ENCODE measurements around the gene TMEM72.
A peak's percentile ranks its signal among the peaks of the same experiment; 100 is the strongest.
"Not testable (repeated sequence)": the region's sequence is repeated elsewhere in the genome, so short reads cannot be mapped to it uniquely, and the experiment has no call there.

Gene TMEM72

GRCh38 chr10:44911081-44911540 lies at the start of gene TMEM72:
Gene TMEM72 (plus strand): TSS chr10:44911337. CDS start chr10:44911513, 176 bp downstream.
- DNase-seq = no peak
- in situ Hi-C loops (cut with MboI; ENCODE audit: low pct_unique_long_range_greater_than_20kb, low sequenced_read_pairs) = no loop called here

- in situ Hi-C loops (cut with MboI; ENCODE audit: low pct_unique_long_range_greater_than_20kb, low sequenced_read_pairs) = loop anchor here (25.0 kb wide), 2 partner anchors 475 to 1200 kb away; partner anchors contain the start of gene CXCL12
- no peak for DNase-seq
These were observed 49.0 kb upstream of the TMEM72 start for GRCh38 chr10:44862006-44862751.

GRCh38 chr10:44862924-44863323 lies 48.2 kb upstream of the TMEM72 start:
- DNase-seq = no peak
- in situ Hi-C loops (cut with MboI; ENCODE audit: low pct_unique_long_range_greater_than_20kb, low sequenced_read_pairs) = loop anchor here (25.0 kb wide), 2 partner anchors 476 to 1201 kb away; partner anchors contain the start of gene CXCL12

GRCh38 chr10:44863344-44864047 lies 47.6 kb upstream of the TMEM72 start:
- in situ Hi-C loops (cut with MboI; ENCODE audit: low pct_unique_long_range_greater_than_20kb, low sequenced_read_pairs) = loop anchor here (25.0 kb wide), 2 partner anchors 476 to 1201 kb away; partner anchors contain the start of gene CXCL12
- no peak for DNase-seq

GRCh38 chr10:44864051-44864450 lies 47.1 kb upstream of the TMEM72 start:
- in situ Hi-C loops (cut with MboI; ENCODE audit: low pct_unique_long_range_greater_than_20kb, low sequenced_read_pairs) = loop anchor here (25.0 kb wide), 2 partner anchors 477 to 1202 kb away; partner anchors contain the start of gene CXCL12
- peak; percentile 7 for DNase-seq

- peak; percentile 88 for DNase-seq
- in situ Hi-C loops (cut with MboI; ENCODE audit: low pct_unique_long_range_greater_than_20kb, low sequenced_read_pairs) = loop anchor here (25.0 kb wide), 2 partner anchors 477 to 1202 kb away; partner anchors contain the start of gene CXCL12
These were observed 46.4 kb upstream of the TMEM72 start for GRCh38 chr10:44864637-44865288.

- no peak for DNase-seq
- in situ Hi-C loops (cut with MboI; ENCODE audit: low pct_unique_long_range_greater_than_20kb, low sequenced_read_pairs) = loop anchor here (25.0 kb wide), 2 partner anchors 478 to 1203 kb away; partner anchors contain the start of gene CXCL12
These were observed 45.9 kb upstream of the TMEM72 start for GRCh38 chr10:44865289-44865671.

- in situ Hi-C loops (cut with MboI; ENCODE audit: low pct_unique_long_range_greater_than_20kb, low sequenced_read_pairs) = loop anchor here (25.0 kb wide), 2 partner anchors 479 to 1204 kb away; partner anchors contain the start of gene CXCL12
- not testable (repeated sequence) for DNase-seq
These were observed 44.8 kb upstream of the TMEM72 start for GRCh38 chr10:44866367-44866766.

GRCh38 chr10:44870031-44870430 lies 41.1 kb upstream of the TMEM72 start:
- in situ Hi-C loops (cut with MboI; ENCODE audit: low pct_unique_long_range_greater_than_20kb, low sequenced_read_pairs) = loop anchor here (25.0 kb wide), 2 partner anchors 483 to 1208 kb away; partner anchors contain the start of gene CXCL12
- no peak for DNase-seq

GRCh38 chr10:44873160-44873559 lies 38.0 kb upstream of the TMEM72 start:
- no peak for DNase-seq
- in situ Hi-C loops (cut with MboI; ENCODE audit: low pct_unique_long_range_greater_than_20kb, low sequenced_read_pairs) = loop anchor here (25.0 kb wide), 2 partner anchors 486 to 1211 kb away; partner anchors contain the start of gene CXCL12

GRCh38 chr10:44874166-44874565 lies 37.0 kb upstream of the TMEM72 start:
- in situ Hi-C loops (cut with MboI; ENCODE audit: low pct_unique_long_range_greater_than_20kb, low sequenced_read_pairs) = loop anchor here (25.0 kb wide), 2 partner anchors 487 to 1212 kb away; partner anchors contain the start of gene CXCL12
- no peak for DNase-seq

- DNase-seq = no peak
- in situ Hi-C loops (cut with MboI; ENCODE audit: low pct_unique_long_range_greater_than_20kb, low sequenced_read_pairs) = no loop called here
These were observed 32.2 kb upstream of the TMEM72 start for GRCh38 chr10:44878706-44879530.

- no peak for DNase-seq
- in situ Hi-C loops (cut with MboI; ENCODE audit: low pct_unique_long_range_greater_than_20kb, low sequenced_read_pairs) = no loop called here
These were observed 31.6 kb upstream of the TMEM72 start for GRCh38 chr10:44879531-44879899.

GRCh38 chr10:44880090-44880715 lies 30.9 kb upstream of the TMEM72 start:
- DNase-seq = no peak
- in situ Hi-C loops (cut with MboI; ENCODE audit: low pct_unique_long_range_greater_than_20kb, low sequenced_read_pairs) = no loop called here

- in situ Hi-C loops (cut with MboI; ENCODE audit: low pct_unique_long_range_greater_than_20kb, low sequenced_read_pairs) = no loop called here
- DNase-seq = no peak
These were observed 29.5 kb upstream of the TMEM72 start for GRCh38 chr10:44881649-44882048.

- DNase-seq = no peak
- in situ Hi-C loops (cut with MboI; ENCODE audit: low pct_unique_long_range_greater_than_20kb, low sequenced_read_pairs) = no loop called here
These were observed 28.9 kb upstream of the TMEM72 start for GRCh38 chr10:44882166-44882720.

- DNase-seq = no peak
- in situ Hi-C loops (cut with MboI; ENCODE audit: low pct_unique_long_range_greater_than_20kb, low sequenced_read_pairs) = no loop called here
These were observed 27.4 kb upstream of the TMEM72 start for GRCh38 chr10:44883593-44884331.

All from KBM-7 (cell line).